Suppressor macrophage treated with lipopolysaccharide for 4 hours (primary cell): ENCODE results near the gene TMEM132C.
"Not testable (repeated sequence)": the region's sequence is repeated elsewhere in the genome, so short reads cannot be mapped to it uniquely, and the experiment has no call there.

ENCODE experiments used
- DNase-seq: peaks from one replicate; pipeline ENCODE4 v3.0.0-alpha.2; 2020

The TMEM132C gene

GRCh38 chr12:128423205-128423604, 156.2 kb downstream of the TMEM132C start:
- no peak for DNase-seq

GRCh38 chr12:128424931-128425431, 158.0 kb downstream of the TMEM132C start:
- DNase-seq = no peak

DNA sequence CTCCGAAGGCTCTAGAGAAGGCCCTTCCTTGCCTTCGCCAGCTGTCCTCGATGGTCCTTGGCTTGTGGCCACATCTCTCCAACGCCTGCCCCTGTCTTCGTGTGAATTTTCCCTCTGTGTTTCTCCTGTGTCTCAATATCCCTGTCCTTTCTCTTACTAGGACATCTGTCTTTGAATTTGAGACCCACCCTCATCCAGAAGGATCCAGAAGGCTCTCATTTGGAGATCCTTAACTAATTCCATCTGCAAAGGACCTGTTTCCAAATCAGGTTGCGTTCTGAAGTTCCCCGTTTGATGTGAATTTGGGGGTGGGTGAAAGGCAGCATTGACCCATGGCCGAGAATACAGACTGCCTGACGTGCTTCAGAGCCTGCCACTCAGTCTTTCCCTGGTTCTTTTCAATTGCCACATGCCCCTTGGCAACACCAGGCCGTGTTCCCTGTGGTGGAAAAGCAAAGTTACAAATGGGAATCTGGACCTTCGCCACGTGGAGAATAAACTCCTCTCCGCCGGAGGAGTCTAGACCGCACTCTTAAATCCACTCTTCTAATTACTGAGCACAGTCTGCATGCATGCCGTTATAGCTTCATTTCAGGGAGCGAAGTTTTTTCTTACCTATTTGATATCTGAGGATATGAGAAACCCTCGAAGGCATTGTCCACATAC, 158.8 kb downstream of the TMEM132C start:
- no peak for DNase-seq

DNA sequence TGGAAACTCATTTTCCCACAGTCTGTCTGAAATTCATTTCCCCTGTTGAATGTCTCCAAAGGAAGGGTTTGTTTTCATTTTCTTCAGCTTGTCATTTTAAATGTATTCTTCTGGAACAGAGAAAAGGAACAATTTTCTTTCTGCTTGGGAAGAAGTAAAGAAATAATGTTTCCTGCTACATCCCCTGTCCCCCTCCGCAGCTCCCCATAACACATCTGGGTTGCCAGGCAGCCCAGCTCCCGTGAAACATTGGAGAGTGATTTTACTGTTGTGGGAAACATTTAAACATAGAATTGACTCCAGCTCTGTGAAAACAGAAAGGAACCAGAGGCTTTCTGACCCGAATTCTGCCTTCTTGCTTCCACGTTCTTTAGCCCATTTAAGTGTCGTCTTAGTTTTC, 159.5 kb downstream of the TMEM132C start:
- DNase-seq = no peak

DNA sequence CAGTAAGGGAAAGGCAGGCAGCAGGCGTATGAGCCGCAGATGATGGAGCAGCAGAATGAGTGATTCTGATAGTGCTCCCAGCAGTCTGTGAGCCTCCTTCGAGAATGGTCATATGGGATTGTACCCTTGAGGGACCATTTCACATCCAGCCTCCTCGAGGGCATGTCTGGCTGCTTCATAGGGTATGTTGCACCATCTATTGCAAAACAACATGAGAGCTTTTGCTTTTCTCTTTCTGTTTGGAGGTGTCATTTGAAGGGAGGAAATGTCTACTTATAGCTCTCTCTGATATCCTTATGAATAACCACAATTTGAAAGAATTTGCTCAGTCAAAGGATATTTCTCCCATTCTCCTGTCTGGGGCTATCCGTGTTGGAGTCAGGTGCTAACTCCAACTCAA, 172.8 kb downstream of the TMEM132C start:
- no peak for DNase-seq

- no peak for DNase-seq
These were observed 175.1 kb downstream of the TMEM132C start for GRCh38 chr12:128442096-128442495.

GRCh38 chr12:128444598-128444997, 177.6 kb downstream of the TMEM132C start:
- DNase-seq = no peak

DNA sequence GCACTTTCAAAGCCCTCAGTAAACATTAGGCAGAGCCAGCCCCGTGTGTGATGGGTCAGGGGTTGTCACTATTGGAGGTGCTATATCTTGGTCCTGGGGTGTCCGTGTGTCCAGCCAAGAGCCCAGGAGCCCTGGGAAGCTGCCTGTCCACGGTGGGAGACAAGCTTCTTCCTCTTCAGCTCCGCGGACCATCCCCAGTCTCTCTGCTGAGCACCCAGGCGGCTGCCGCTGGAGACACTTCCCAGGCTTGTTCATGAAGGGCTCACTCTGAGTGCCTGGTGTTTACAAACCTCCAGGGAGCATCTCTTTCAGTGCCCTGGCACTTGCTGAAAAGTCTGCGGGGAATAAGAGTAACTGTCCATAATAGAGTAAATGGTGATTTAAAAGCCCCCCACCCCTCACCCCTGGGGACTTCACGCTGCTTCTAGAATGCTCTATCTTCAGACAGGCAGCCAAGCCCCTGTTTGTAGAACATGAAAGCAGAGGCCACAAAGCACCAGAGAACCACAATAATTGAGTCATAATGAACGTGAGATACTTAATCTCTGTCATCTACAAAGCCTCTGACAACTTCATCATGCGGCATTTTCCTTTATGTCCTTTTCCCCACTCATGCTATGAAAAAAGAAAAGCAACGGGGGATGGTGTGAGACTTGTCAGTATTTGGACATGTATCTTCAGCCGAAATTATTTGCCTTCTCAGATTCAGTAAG, 178.6 kb downstream of the TMEM132C start:
- DNase-seq = no peak

DNA sequence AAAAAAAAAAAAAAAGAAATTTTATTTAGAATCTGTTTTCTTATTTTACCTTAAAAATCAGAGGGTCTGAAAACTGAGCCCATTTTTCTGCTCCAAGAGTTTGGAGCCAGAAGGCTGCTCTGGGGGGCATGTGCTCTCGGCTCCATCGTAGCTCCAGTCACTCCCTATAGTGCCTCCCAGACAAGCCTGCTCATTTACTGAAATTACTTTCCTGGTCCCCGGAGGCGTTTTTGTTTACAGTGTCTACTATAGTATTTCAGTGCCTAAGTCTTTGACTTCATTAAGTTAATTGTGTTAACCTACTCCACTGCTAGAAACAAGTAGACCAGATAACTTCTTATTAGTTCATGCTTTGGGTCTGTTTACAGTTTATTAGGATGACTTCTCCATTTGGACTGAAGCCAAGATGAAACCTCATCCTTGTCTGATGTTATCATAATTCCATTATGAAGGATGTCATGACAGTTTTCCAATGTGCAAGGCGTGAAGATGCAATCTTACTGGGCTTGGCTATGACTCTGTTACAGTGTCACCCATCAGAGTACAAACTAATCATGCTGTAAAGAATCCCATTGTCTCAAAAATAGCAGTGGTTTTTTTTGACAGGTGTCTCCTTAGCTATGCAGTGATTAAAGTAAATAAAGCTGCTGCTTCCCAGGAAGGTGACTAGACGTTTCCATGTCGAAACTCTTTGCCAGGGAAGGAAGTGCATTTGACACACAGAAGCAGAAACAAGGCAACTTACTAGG, 182.3 kb downstream of the TMEM132C start:
- DNase-seq = no peak

DNA sequence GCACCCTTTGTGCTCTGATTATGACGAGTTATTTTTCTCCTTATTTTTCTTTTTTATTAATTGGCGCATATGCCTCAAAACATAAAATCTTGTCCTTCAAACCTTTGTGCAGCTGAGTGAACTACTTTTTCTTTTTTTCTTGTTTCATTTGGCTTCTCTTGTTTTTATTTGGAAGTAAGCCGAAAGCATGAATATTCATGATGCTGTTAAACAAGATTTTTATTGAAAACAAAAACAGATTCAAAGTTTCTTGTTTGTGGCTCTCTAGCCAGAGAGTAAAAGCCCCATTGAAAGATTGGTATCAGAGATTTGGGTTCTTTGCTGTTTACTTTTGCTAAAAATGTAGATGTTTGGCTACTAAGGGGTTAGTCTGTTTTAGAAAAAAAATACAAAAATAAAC, 183.8 kb downstream of the TMEM132C start:
- no peak for DNase-seq

DNA sequence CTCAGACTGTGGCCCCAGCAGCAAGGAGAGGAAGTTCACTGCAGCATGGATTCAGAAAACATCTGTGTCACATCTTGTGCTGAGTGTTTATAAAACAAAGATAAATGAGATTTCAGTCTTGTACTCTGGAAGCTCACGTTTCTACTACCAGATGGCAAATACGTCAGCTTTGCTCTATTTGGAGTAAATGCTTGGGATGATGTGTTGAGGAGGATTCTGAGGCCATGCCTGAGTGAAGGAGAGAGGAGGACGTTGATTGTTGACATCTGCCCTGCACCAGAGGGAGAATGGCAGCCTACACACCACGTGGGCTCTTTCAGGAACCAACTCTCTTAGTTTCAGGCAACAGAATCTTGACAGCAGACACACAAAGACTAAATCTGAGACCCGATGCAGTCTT, 188.9 kb downstream of the TMEM132C start:
- no peak for DNase-seq

GRCh38 chr12:128456922-128457321, 190.0 kb downstream of the TMEM132C start:
- no peak for DNase-seq

DNA sequence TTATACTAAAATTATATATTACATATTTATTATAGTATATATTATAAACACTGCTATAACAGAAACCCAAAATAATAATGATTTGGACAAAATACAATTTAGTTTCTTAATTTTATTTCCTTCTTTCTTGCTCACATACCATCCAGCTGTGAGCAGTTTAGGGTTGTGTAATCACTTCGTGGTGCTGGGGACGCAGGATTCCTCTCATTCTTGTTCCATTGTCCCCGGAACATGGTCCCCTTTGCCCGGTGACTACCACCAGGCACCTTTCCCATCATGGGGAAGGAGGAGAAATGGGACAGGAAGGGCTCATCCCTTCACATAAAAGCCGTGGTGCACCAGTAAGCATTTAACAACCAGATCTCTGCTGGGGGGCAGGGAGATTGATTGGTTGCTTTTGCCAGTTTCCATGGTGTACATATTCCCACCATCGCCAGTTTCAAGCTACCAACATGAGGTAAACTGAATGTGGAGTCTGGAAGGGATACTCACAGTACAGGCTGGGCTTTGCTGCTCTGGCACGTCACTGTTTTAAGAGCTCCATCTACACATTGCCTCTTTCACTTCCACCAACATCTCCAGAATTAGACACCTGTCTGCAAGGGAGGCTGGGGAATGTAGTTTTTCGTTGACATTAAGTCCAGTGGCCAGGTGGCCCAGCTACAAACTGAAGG, 191.5 kb downstream of the TMEM132C start:
- DNase-seq = no peak

GRCh38 chr12:128459067-128459466, 192.1 kb downstream of the TMEM132C start:
- no peak for DNase-seq

DNA sequence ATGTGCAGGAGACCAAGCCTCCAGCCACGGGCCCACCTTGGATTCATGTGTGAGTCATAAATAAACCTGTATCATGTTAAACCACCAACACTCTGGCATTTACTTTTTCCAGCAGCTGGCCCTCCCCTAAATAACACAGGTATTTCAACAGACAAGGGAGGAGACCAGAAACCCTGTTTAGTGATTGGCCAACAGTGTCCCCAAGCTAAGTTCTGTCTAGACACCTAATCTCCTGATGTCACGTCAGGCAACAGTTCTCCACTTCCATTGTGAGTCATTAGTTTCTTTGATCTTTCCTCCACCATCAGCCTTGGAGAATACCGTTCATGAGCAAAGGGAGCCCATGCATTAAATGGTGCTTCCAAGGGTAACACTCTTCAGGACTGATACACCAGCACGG, 196.9 kb downstream of the TMEM132C start:
- DNase-seq = no peak

DNA sequence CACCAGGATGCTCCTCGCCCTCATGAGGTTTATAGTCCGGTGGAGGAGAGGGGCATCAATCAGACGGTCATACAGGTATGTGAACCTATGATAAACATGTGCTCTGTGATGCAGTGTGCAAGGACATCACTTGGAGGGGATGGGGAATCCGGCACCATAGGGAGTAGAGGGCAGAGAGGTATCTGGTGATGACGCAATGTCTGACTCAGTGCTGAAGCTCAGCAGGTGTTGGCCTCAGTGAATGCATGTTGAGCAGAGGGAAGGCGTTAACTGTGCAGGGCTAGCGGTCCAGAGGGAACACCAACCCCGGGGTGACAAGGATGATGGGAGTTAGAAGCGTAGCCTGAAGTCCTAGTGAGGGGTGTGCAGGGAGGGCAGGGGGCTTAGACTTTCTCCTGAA, 200.9 kb downstream of the TMEM132C start:
- DNase-seq = no peak

- DNase-seq = no peak
These were observed 202.0 kb downstream of the TMEM132C start for GRCh38 chr12:128468926-128469325.

GRCh38 chr12:128471491-128471890, 204.5 kb downstream of the TMEM132C start:
- no peak for DNase-seq

DNA sequence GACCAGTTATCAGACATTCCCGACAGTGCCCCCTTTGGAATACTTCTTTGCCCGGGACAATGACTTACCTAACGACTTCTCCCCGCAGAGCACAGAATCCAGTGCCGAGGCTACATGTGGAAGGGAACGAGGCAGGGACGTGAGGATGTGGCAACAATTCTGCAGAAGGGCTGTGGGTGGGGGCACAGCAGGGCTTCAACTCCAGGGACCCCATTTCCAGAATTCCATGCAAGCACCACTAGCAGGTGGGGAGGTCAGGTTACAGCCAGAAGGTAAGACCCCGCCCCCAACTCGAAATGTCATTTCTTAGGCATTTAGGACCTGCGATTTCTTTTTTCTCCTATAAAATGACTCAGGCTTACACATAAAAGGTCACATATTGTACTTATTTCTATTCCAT, 207.9 kb downstream of the TMEM132C start:
- no peak for DNase-seq

DNA sequence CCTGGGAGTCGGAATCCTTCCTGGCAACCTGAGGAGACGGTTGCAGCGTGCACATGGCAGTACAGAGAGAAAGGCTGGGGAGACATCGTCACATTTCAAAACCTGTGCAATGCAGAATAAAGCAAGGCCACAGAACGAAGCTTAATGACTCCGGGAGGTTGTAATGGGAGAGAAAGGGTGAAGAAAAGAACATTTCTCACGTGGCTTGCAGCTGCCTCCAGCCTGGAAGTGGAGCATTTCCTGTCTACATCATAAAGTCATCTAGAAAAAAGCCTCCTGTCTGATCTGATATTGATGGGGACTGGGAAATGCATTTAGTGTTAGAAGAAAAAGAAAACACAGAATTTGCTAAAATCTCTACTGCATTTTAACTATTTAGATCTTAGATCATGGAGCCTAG, 209.3 kb downstream of the TMEM132C start:
- DNase-seq = no peak

DNA sequence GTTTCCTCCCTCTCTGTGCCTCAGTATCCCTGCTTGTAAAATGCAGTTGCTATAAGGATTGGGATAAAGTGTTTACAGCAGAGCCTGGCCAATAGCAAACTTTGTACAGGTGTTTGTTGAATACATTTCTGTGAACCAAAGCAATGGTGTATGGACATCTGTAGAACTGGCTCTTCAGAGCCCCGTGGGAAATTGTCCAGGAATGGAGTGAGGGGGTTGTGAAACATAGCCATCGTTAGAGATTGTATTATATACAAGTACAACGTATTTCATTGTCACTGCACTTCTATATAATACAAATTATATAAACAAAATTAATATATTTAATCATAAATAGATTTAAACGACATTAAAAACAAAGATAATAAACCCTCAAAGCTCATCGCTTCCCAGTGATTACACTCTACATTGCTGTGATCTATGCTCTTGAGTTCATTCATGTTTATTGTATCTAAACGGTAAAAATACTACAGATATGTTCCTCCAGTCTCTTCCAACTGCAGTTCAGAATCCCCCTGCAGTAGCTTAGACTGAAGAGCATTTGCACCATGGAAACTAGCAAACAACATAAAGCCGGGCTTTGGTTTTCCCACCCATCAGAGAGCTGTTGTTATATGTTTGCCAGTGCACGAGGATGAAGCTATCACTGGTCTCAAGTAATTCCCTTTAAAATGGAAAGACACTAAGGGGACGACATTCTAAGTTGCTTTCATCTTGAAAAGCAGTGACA, 216.7 kb downstream of the TMEM132C start:
- no peak for DNase-seq

- not testable (repeated sequence) for DNase-seq
These were observed 230.4 kb downstream of the TMEM132C start for GRCh38 chr12:128497376-128497775.

GRCh38 chr12:128507470-128507869, 240.5 kb downstream of the TMEM132C start:
- no peak for DNase-seq
